Fibroblast of peridontal ligament (primary cell): Measurements from ENCODE around the gene TBX21.
A peak's percentile ranks its signal among the peaks of the same experiment; 100 is the strongest.

Source experiments
- DNase-seq: peaks from one replicate; pipeline ENCODE4 v3.0.0-alpha.2; 2010; ENCODE audit errors: extremely low read depth

Gene TBX21

GRCh38 chr17:47714773-47715396 is 18.2 kb upstream of the TBX21 start:
- DNase-seq = no peak

GRCh38 chr17:47715669-47716325 is 17.2 kb upstream of the TBX21 start:
- no peak for DNase-seq

- DNase-seq = no peak
These were observed 16.7 kb upstream of the TBX21 start for GRCh38 chr17:47716375-47716774.

GRCh38 chr17:47717261-47717697 is 15.8 kb upstream of the TBX21 start:
- no peak for DNase-seq

- DNase-seq = no peak
These were observed 14.9 kb upstream of the TBX21 start for GRCh38 chr17:47717979-47718621.

GRCh38 chr17:47718634-47719405 is 14.2 kb upstream of the TBX21 start:
- DNase-seq = no peak

- DNase-seq = peak; percentile 77
These were observed 13.5 kb upstream of the TBX21 start for GRCh38 chr17:47719411-47720152.

- no peak for DNase-seq
These were observed 12.8 kb upstream of the TBX21 start for GRCh38 chr17:47720196-47720595.

GRCh38 chr17:47720754-47721533 is 12.1 kb upstream of the TBX21 start:
- DNase-seq = no peak

GRCh38 chr17:47721725-47722124 is 11.3 kb upstream of the TBX21 start:
- DNase-seq = no peak

- DNase-seq = no peak
These were observed 8.3 kb upstream of the TBX21 start for GRCh38 chr17:47724705-47725104.

GRCh38 chr17:47725446-47726111 is 7.5 kb upstream of the TBX21 start:
- DNase-seq = no peak

- DNase-seq = no peak
These were observed 6.0 kb upstream of the TBX21 start for GRCh38 chr17:47726796-47727703.

- DNase-seq = no peak
These were observed 5.4 kb upstream of the TBX21 start for GRCh38 chr17:47727704-47728036.

- DNase-seq = no peak
These were observed 4.7 kb upstream of the TBX21 start for GRCh38 chr17:47728214-47728877.

- DNase-seq = no peak
These were observed 3.6 kb upstream of the TBX21 start for GRCh38 chr17:47729476-47729875.

- no peak for DNase-seq
These were observed 2.4 kb upstream of the TBX21 start for GRCh38 chr17:47730681-47731080.

GRCh38 chr17:47731396-47731795 is 1.6 kb upstream of the TBX21 start:
- DNase-seq = no peak
